CD4-positive, alpha-beta memory T cell (primary cell): ENCODE measurements around the gene DEAF1. TPM values are rescaled to one million over a fixed set of nuclear protein-coding genes. Genes with fewer than 3 reads are reported as not detected.
A peak's percentile ranks its signal among the peaks of the same experiment; 100 is the strongest.

Experiments used
- CTCF ChIA-PET: fragments of 350-600 bp; sonication (Branson Sonifier 250); formaldehyde crosslinking; loops from one replicate; lab custom pipeline; 2021; ENCODE audit warnings: inconsistent platforms; ENCODE audit not compliant: partially characterized antibody; lab: Charles Lee
- POLR2A ChIA-PET: fragments of 350-600 bp; sonication (Branson Sonifier 250); formaldehyde crosslinking; loops from one replicate; lab custom pipeline; 2021; ENCODE audit not compliant: partially characterized antibody; lab: Charles Lee
- DNase-seq, 5 donors: peaks; one replicate each; pipeline versions ENCODE4 v3.0.0 to v3.0.0-alpha.2; 2020 to 2022; ENCODE audit warnings: mixed read lengths in 1 of 5
- H3K27ac ChIP-seq: one replicate; pipeline ENCODE4 v1.7.0; 2013; ENCODE audit warnings: low read depth, low read length
- H3K27me3 ChIP-seq: 2 replicates; pipeline ENCODE4 v1.7.0; 2013; ENCODE audit warnings: mild to moderate bottlenecking, low read length, moderate library complexity; ENCODE audit not compliant: insufficient read depth
- H3K36me3 ChIP-seq: 2 replicates; pipeline ENCODE4 v1.7.0; 2013; ENCODE audit warnings: mild to moderate bottlenecking, low read length, moderate library complexity; ENCODE audit not compliant: insufficient read depth
- H3K4me1 ChIP-seq: 2 replicates; pipeline ENCODE4 v1.7.0; 2013; ENCODE audit warnings: mild to moderate bottlenecking, low read length, moderate library complexity; ENCODE audit not compliant: insufficient read depth
- H3K4me3 ChIP-seq, 2 donors: one replicate each; pipeline ENCODE4 v1.7.0; 2013; ENCODE audit warnings: low read length in 2 of 2, mild to moderate bottlenecking in 1 of 2
- H3K9me3 ChIP-seq, 2 donors: one replicate each; pipeline ENCODE4 v1.7.0; 2013; ENCODE audit warnings: low read length in 2 of 2, control low read depth in 1 of 2; ENCODE audit not compliant: control insufficient read depth in 1 of 2
- H3K27ac Mint-ChIP-seq, 7 donors: one replicate each; pipeline ENCODE4 v1.8.0; 2020 to 2021; ENCODE audit warnings: mixed read lengths in 7 of 7, mild to moderate bottlenecking in 6 of 7, inconsistent platforms in 3 of 7, moderate library complexity in 3 of 7
- H3K27me3 Mint-ChIP-seq, 2 donors: one replicate each; pipeline ENCODE4 v1.8.0; 2020 to 2021; ENCODE audit warnings: mixed read lengths in 2 of 2
- H3K36me3 Mint-ChIP-seq, 2 donors: one replicate each; pipeline ENCODE4 v1.8.0; 2020 to 2021; ENCODE audit warnings: mixed read lengths in 2 of 2, inconsistent platforms in 1 of 2, mild to moderate bottlenecking in 1 of 2
- H3K4me1 Mint-ChIP-seq, 4 donors: one replicate each; pipeline ENCODE4 v1.8.0; 2020 to 2021; ENCODE audit warnings: mixed read lengths in 4 of 4, mild to moderate bottlenecking in 1 of 4
- H3K4me3 Mint-ChIP-seq, 8 donors: one replicate each; pipeline ENCODE4 v1.8.0; 2020 to 2021; ENCODE audit warnings: mixed read lengths in 8 of 8, mild to moderate bottlenecking in 7 of 8, moderate library complexity in 6 of 8, inconsistent platforms in 3 of 8
- H3K9me3 Mint-ChIP-seq, 8 donors: one replicate each; pipeline ENCODE4 v1.8.0; 2020 to 2021; ENCODE audit warnings: mixed read lengths in 8 of 8, mild to moderate bottlenecking in 5 of 8, inconsistent platforms in 3 of 8, moderate library complexity in 1 of 8
- intact Hi-C: fragments of 100-400 bp; cut with micrococcal nuclease; formaldehyde crosslinking; loops from one replicate; pipeline ENCODE4 v1.15.1; 2023
- polyA plus RNA-seq, 2 donors: library from polyadenylated mRNA; unstranded; fragments of 300-500 nt; fragmentation: Illumina TruSeq; gene quantifications; one replicate each; pipeline ENCODE4 v1.2.3, GENCODE V29; 2021
- total RNA-seq, 2 experiments: library from RNA; stranded (reverse); gene quantifications; one replicate each; pipeline ENCODE4 v1.2.3, GENCODE V29; 2021

Gene DEAF1
- total and polyA plus RNA-seq, 4 experiments from 2014 or later, result 34.5 to 50.8 (median 42.8) TPM

GRCh38 chr11:686451-687243 lies 8.4 kb downstream of the DEAF1 start:
- Mint-ChIP-seq H3K27me3 (no peaks in the 10 kb centered on the region), H3K4me1 (peaks cover 9 to 13% (median 12%) of the 10 kb centered on the region in 4 donors), H3K4me3 (no peak overlapping the region), H3K36me3 (peaks cover 52 to 56% of the 10 kb centered on the region in 2 donors), H3K27ac (peak overlapping the region in 4 of 7 donors; percentile 16 to 72 (median 64)), H3K9me3 (peaks cover 0 to 2% (median 0%) of the 10 kb centered on the region in 8 donors)
- Histone ChIP-seq H3K4me1 (peaks cover 14% of the 10 kb centered on the region), H3K27ac (no peak overlapping the region), H3K27me3 (no peaks in the 10 kb centered on the region), H3K36me3 (peaks cover 41% of the 10 kb centered on the region), H3K9me3 (no peaks in the 10 kb centered on the region), H3K4me3 (no peak overlapping the region)
- peak in 1 of 5 donors; percentile 4 for DNase-seq
- POLR2A ChIA-PET, result no interaction called here
- intact Hi-C loops, result no loop called here
- CTCF ChIA-PET, result no interaction called here

- H3K9me3 Mint-ChIP-seq, result peaks cover 0 to 2% (median 0%) of the 10 kb centered on the region in 8 donors
- no peak overlapping the region for H3K27ac ChIP-seq
- H3K4me1 Mint-ChIP-seq, result peaks cover 0 to 1% (median 0%) of the 10 kb centered on the region in 4 donors
- H3K4me1 ChIP-seq, result no peaks in the 10 kb centered on the region
- no peak overlapping the region for H3K4me3 Mint-ChIP-seq
- ChIA-PET POLR2A (interaction anchor here (1.2 kb wide), 1 partner anchor 19 kb away, joined by 3 read pairs; no protein-coding TSS in a partner anchor), CTCF (interaction anchor here (2.0 kb wide), 1 partner anchor 14 kb away, joined by 4 read pairs; the partner anchor contains the start of genes DEAF1 and TMEM80)
- peaks cover 13% of the 10 kb centered on the region for H3K36me3 ChIP-seq
- H3K9me3 ChIP-seq, result no peaks in the 10 kb centered on the region
- peak overlapping the region in 1 of 7 donors; percentile 31 for H3K27ac Mint-ChIP-seq
- H3K27me3 ChIP-seq, result no peaks in the 10 kb centered on the region
- no peak for DNase-seq
- no peaks in the 10 kb centered on the region for H3K27me3 Mint-ChIP-seq
- H3K36me3 Mint-ChIP-seq, result peaks cover 47 to 64% of the 10 kb centered on the region in 2 donors
- intact Hi-C loops, result no loop called here
- H3K4me3 ChIP-seq, result no peak overlapping the region
Observed at GRCh38 chr11:680970-681369, 14.1 kb downstream of the DEAF1 start.

- Histone ChIP-seq H3K9me3 (no peaks in the 10 kb centered on the region), H3K4me1 (no peaks in the 10 kb centered on the region), H3K27ac (no peak overlapping the region), H3K27me3 (no peaks in the 10 kb centered on the region), H3K4me3 (no peak overlapping the region), H3K36me3 (peaks cover 13% of the 10 kb centered on the region)
- CTCF ChIA-PET, result interaction anchor here (2.0 kb wide), 1 partner anchor 15 kb away, joined by 4 read pairs; the partner anchor contains the start of genes DEAF1 and TMEM80
- Mint-ChIP-seq H3K4me1 (peaks cover 0 to 1% (median 0%) of the 10 kb centered on the region in 4 donors), H3K4me3 (no peak overlapping the region), H3K36me3 (peaks cover 47 to 64% of the 10 kb centered on the region in 2 donors), H3K27ac (no peak overlapping the region), H3K9me3 (peaks cover 0 to 2% (median 0%) of the 10 kb centered on the region in 8 donors), H3K27me3 (no peaks in the 10 kb centered on the region)
- DNase-seq, result no peak
- POLR2A ChIA-PET, result interaction anchor here (1.2 kb wide), 1 partner anchor 18 kb away, joined by 3 read pairs; no protein-coding TSS in a partner anchor
- intact Hi-C loops, result no loop called here
Observed at GRCh38 chr11:680476-680875, 14.5 kb downstream of the DEAF1 start.

GRCh38 chr11:679271-680207 lies 15.5 kb downstream of the DEAF1 start:
- CTCF ChIA-PET, result interaction anchor here (2.0 kb wide), 1 partner anchor 16 kb away, joined by 4 read pairs; the partner anchor contains the start of genes DEAF1 and TMEM80
- H3K9me3 ChIP-seq, result no peaks in the 10 kb centered on the region
- H3K27ac ChIP-seq, result no peak overlapping the region
- no peaks in the 10 kb centered on the region for H3K27me3 ChIP-seq
- Mint-ChIP-seq H3K9me3 (peaks cover 0 to 2% (median 0%) of the 10 kb centered on the region in 8 donors), H3K27me3 (no peaks in the 10 kb centered on the region), H3K36me3 (peaks cover 44 to 62% of the 10 kb centered on the region in 2 donors), H3K4me1 (peaks cover 0 to 1% (median 0%) of the 10 kb centered on the region in 4 donors), H3K4me3 (no peak overlapping the region), H3K27ac (no peak overlapping the region)
- intact Hi-C loops, result no loop called here
- DNase-seq, result no peak
- H3K36me3 ChIP-seq, result peaks cover 12% of the 10 kb centered on the region
- no peaks in the 10 kb centered on the region for H3K4me1 ChIP-seq
- no peak overlapping the region for H3K4me3 ChIP-seq
- POLR2A ChIA-PET, result no interaction called here

- no peaks in the 10 kb centered on the region for H3K4me1 Mint-ChIP-seq
- ChIA-PET CTCF (no interaction called here), POLR2A (no interaction called here)
- peaks cover 38 to 62% of the 10 kb centered on the region in 2 donors for H3K36me3 Mint-ChIP-seq
- no peaks in the 10 kb centered on the region for H3K9me3 ChIP-seq
- no peaks in the 10 kb centered on the region for H3K27me3 Mint-ChIP-seq
- H3K27ac ChIP-seq, result no peak overlapping the region
- intact Hi-C loops, result no loop called here
- H3K4me3 ChIP-seq, result no peak overlapping the region
- H3K27me3 ChIP-seq, result no peaks in the 10 kb centered on the region
- no peak overlapping the region for H3K27ac Mint-ChIP-seq
- peaks cover 15% of the 10 kb centered on the region for H3K36me3 ChIP-seq
- DNase-seq, result no peak
- H3K4me1 ChIP-seq, result no peaks in the 10 kb centered on the region
- H3K9me3 Mint-ChIP-seq, result no peaks in the 10 kb centered on the region
- no peak overlapping the region for H3K4me3 Mint-ChIP-seq
Observed at GRCh38 chr11:678297-678696, 16.7 kb downstream of the DEAF1 start.

- H3K27ac Mint-ChIP-seq, result no peak overlapping the region
- H3K4me1 Mint-ChIP-seq, result peaks cover 0 to 2% (median 0%) of the 10 kb centered on the region in 4 donors
- Histone ChIP-seq H3K27ac (no peak overlapping the region), H3K27me3 (no peaks in the 10 kb centered on the region), H3K9me3 (no peaks in the 10 kb centered on the region), H3K4me3 (no peak overlapping the region), H3K36me3 (peaks cover 15% of the 10 kb centered on the region), H3K4me1 (no peaks in the 10 kb centered on the region)
- no peaks in the 10 kb centered on the region for H3K27me3 Mint-ChIP-seq
- peaks cover 25 to 44% of the 10 kb centered on the region in 2 donors for H3K36me3 Mint-ChIP-seq
- no peak overlapping the region for H3K4me3 Mint-ChIP-seq
- DNase-seq, result no peak
- H3K9me3 Mint-ChIP-seq, result no peaks in the 10 kb centered on the region
- CTCF ChIA-PET, result interaction anchor here (1.4 kb wide), 2 partner anchors 49 to 65 kb away, joined by 3 to 4 read pairs; no protein-coding TSS in a partner anchor
- intact Hi-C loops, result no loop called here
- POLR2A ChIA-PET, result no interaction called here
Observed at GRCh38 chr11:674406-674805, 20.6 kb downstream of the DEAF1 start.
